ENCODE results near the gene MGLL. TPM values are rescaled to one million over a fixed set of nuclear protein-coding genes. Genes with fewer than 3 reads are reported as not detected.

Gene MGLL
- total RNA-seq, 1 experiment from 2014 or later = 6.8 TPM

GRCh38 chr3:127762077-127762786 lies 60.1 kb downstream of the MGLL start:
- no peak overlapping the region for H3K4me2 ChIP-seq (ENCODE audit: low read length)
- ChIA-PET RAD21 (ENCODE audit: low non-redundant PET in 1 of 2, low total read pairs in 2 of 2, uncharacterized antibody in 2 of 2, unreplicated experiment in 2 of 2) (interaction anchor here in 1 of 2 experiments (0.6 kb wide), 1 partner anchor 70 kb away, joined by 3 read pairs; no protein-coding TSS in a partner anchor), POLR2A (no interaction called here), CTCF (no interaction called here)
- H3K4me3 ChIP-seq (replicated peaks in 1 of 2; ENCODE audit: low read depth in 1 of 2, low read length in 2 of 2) = no peak overlapping the region
- H3K27me3 ChIP-seq (ENCODE audit: insufficient read depth, low read length) = no peaks in the 10 kb centered on the region
- no TSS peak for BruUV-seq (replicated peaks)
- no peaks in the 10 kb centered on the region for H3K79me2 ChIP-seq (ENCODE audit: insufficient read depth, low read length)
- no peak overlapping the region for H3K9ac ChIP-seq (ENCODE audit: low read length)
- intact Hi-C loops (cut with micrococcal nuclease) = no loop called here
- H3K4me1 ChIP-seq (ENCODE audit: control insufficient read depth in 1 of 2, insufficient read depth in 2 of 2, low read length in 2 of 2) = peaks cover 2 to 12% of the 10 kb centered on the region in 2 experiments; a peak in 3 of 4 replicates
- H3K9me2 ChIP-seq (ENCODE audit: insufficient read depth) = no peaks in the 10 kb centered on the region
- TF ChIP-seq FOSL1 (IDR thresholded peaks at IDR 0.05; ENCODE audit: low read depth) (no peak), ELF1 (IDR thresholded peaks at IDR 0.05; ENCODE audit: borderline replicate concordance, low read depth) (no peak), ATF3 (IDR thresholded peaks at IDR 0.05) (no peak), REST (IDR thresholded peaks at IDR 0.05; ENCODE audit: low read depth) (no peak), YY1 (IDR thresholded peaks at IDR 0.05; ENCODE audit: extremely low read depth, insufficient replicate concordance, low read depth, low read length) (no peak), CTCF (IDR thresholded peaks at IDR 0.05 in 2 of 3, conservative IDR thresholded peaks at IDR 0.05 in 1 of 3; ENCODE audit: borderline replicate concordance in 1 of 3, insufficient read depth in 1 of 3, low read depth in 2 of 3, low read length in 2 of 3) (no peak), POLR2AphosphoS5 (IDR thresholded peaks at IDR 0.05; ENCODE audit: low read depth, low read length) (no peak), EGR1 (IDR thresholded peaks at IDR 0.05; ENCODE audit: low read depth) (no peak), SRF (IDR thresholded peaks at IDR 0.05; ENCODE audit: low read depth) (no peak), CBX3 (IDR thresholded peaks at IDR 0.05; ENCODE audit: low read depth) (no peak), POLR2A (IDR thresholded peaks at IDR 0.05; ENCODE audit: borderline replicate concordance, extremely low read depth, insufficient read depth, insufficient read length) (no peak), RAD21 (IDR thresholded peaks at IDR 0.05; ENCODE audit: low read depth) (no peak), SIN3A (IDR thresholded peaks at IDR 0.05; ENCODE audit: low read depth) (no peak)
- no peak overlapping the region for H2AFZ ChIP-seq (ENCODE audit: low read depth, low read length, poor library complexity, severe bottlenecking)
- H4K20me1 ChIP-seq (ENCODE audit: insufficient read depth) = no peaks in the 10 kb centered on the region
- H3K27ac ChIP-seq (ENCODE audit: low read depth, low read length) = no peak overlapping the region
- H3K36me3 ChIP-seq (ENCODE audit: control insufficient read depth in 1 of 2, insufficient read depth in 2 of 2, low read length in 2 of 2) = no peaks in the 10 kb centered on the region
- DNase-seq (ENCODE audit: low read depth, low spot score) (no peak), ATAC-seq (no peak)
- no peaks in the 10 kb centered on the region for H3K9me3 ChIP-seq (ENCODE audit: control insufficient read depth in 1 of 2, insufficient read depth in 1 of 2, low read depth in 1 of 2, low read length in 2 of 2)
